GM21737 (cell line): ENCODE data around the gene SLC35D2.
"Not testable (repeated sequence)": the region's sequence is repeated elsewhere in the genome, so short reads cannot be mapped to it uniquely, and the experiment has no call there.

ENCODE experiments used
- ATAC-seq: cut with Tn5 transposase; IDR thresholded peaks from one replicate; pipeline ENCODE4 v1.9.1; 2021; ENCODE audit warnings: mild to moderate bottlenecking, moderate library complexity; ENCODE audit not compliant: unreplicated experiment

Gene SLC35D2

GRCh38 chr9:96361668-96362067, 21.8 kb downstream of the SLC35D2 start:
- ATAC-seq = no peak

GRCh38 chr9:96360976-96361375, 22.5 kb downstream of the SLC35D2 start:
- no peak for ATAC-seq

GRCh38 chr9:96360523-96360922, 23.0 kb downstream of the SLC35D2 start:
- ATAC-seq = not testable (repeated sequence)

GRCh38 chr9:96350866-96351265, 32.6 kb downstream of the SLC35D2 start:
- ATAC-seq = no peak

GRCh38 chr9:96348261-96348660, 35.2 kb downstream of the SLC35D2 start:
- ATAC-seq = no peak

GRCh38 chr9:96345551-96345950, 38.0 kb downstream of the SLC35D2 start:
- ATAC-seq = no peak

GRCh38 chr9:96344458-96345180, 38.9 kb downstream of the SLC35D2 start:
- ATAC-seq = no peak

GRCh38 chr9:96343515-96344360, 39.8 kb downstream of the SLC35D2 start:
- ATAC-seq = no peak

GRCh38 chr9:96342571-96343245, 40.8 kb downstream of the SLC35D2 start:
- ATAC-seq = no peak

GRCh38 chr9:96340707-96341106, 42.8 kb downstream of the SLC35D2 start:
- ATAC-seq = no peak

GRCh38 chr9:96338299-96338698, 45.2 kb downstream of the SLC35D2 start:
- no peak for ATAC-seq

- ATAC-seq = no peak
Observed at GRCh38 chr9:96333958-96334357, 49.6 kb downstream of the SLC35D2 start.

- no peak for ATAC-seq
Observed at GRCh38 chr9:96331236-96331947, 52.1 kb downstream of the SLC35D2 start.

GRCh38 chr9:96327694-96328352, 55.7 kb downstream of the SLC35D2 start:
- ATAC-seq = no peak

GRCh38 chr9:96323169-96323568, 60.3 kb downstream of the SLC35D2 start:
- no peak for ATAC-seq

- not testable (repeated sequence) for ATAC-seq
Observed at GRCh38 chr9:96322736-96323135, 60.8 kb downstream of the SLC35D2 start.

GRCh38 chr9:96322210-96322609, 61.3 kb downstream of the SLC35D2 start:
- not testable (repeated sequence) for ATAC-seq

- ATAC-seq = no peak
Observed at GRCh38 chr9:96321515-96321914, 62.0 kb downstream of the SLC35D2 start.

GRCh38 chr9:96320749-96321280, 62.7 kb downstream of the SLC35D2 start:
- no peak for ATAC-seq

GRCh38 chr9:96318921-96319565, 64.5 kb downstream of the SLC35D2 start:
- ATAC-seq = no peak
